ENCODE data around the gene FADS3.
A peak's percentile ranks its signal among the peaks of the same experiment; 100 is the strongest.

Gene FADS3

DNA sequence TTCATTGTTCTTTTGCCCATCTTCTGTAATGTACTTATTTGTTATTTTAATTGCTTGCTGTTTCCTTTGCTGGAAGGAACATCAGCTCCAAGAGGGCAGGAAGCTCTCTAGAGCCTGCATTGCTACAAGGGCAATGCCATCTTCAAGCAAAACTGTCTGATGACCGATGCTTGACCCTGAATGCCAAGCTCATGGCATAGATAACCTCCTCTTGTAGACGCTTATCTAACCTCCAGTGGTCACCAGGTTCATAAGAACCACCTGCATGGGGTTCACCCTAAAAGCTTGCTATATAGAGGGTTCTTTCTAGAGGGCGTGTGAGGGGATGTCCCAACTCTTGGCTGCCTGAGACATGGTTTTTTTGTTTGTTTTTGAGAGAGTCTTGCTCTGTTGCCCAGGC lies 16.5 kb downstream of the FADS3 start:
- H3K4me3 ChIP-seq (ENCODE audit: low read depth, low read length) = no peak overlapping the region
- no peak overlapping the region for H3K27ac ChIP-seq (ENCODE audit: low read depth, low read length)

GRCh38 chr11:61874377-61874809 lies 17.0 kb downstream of the FADS3 start:
- Histone ChIP-seq H3K9me3 (ENCODE audit: control insufficient read depth, insufficient read depth, low read length) (no peaks in the 10 kb centered on the region), H3K27me3 (ENCODE audit: control insufficient read depth, insufficient read depth, low read length) (peaks cover 8% of the 10 kb centered on the region), H3K9ac (ENCODE audit: low read depth, low read length) (no peak overlapping the region), H3K4me3 (ENCODE audit: low read depth, low read length) (no peak overlapping the region), H3K4me1 (ENCODE audit: control insufficient read depth, insufficient read depth, low read length) (peaks cover 4% of the 10 kb centered on the region), H3K36me3 (ENCODE audit: control insufficient read depth, insufficient read depth, low read length) (peaks cover 7% of the 10 kb centered on the region; the same call in 1 of the 2 replicates), H3K27ac (ENCODE audit: low read depth, low read length) (no peak overlapping the region)

More for the DNA sequence above, 16.5 kb downstream of the FADS3 start:
- Histone ChIP-seq H3K36me3 (ENCODE audit: control insufficient read depth, insufficient read depth, low read length) (peaks cover 7% of the 10 kb centered on the region; the same call in 1 of the 2 replicates), H3K4me1 (ENCODE audit: control insufficient read depth, insufficient read depth, low read length) (peaks cover 6% of the 10 kb centered on the region), H3K9me3 (ENCODE audit: control insufficient read depth, insufficient read depth, low read length) (no peaks in the 10 kb centered on the region), H3K27me3 (ENCODE audit: control insufficient read depth, insufficient read depth, low read length) (peaks cover 8% of the 10 kb centered on the region), H3K9ac (ENCODE audit: low read depth, low read length) (no peak overlapping the region)

DNA sequence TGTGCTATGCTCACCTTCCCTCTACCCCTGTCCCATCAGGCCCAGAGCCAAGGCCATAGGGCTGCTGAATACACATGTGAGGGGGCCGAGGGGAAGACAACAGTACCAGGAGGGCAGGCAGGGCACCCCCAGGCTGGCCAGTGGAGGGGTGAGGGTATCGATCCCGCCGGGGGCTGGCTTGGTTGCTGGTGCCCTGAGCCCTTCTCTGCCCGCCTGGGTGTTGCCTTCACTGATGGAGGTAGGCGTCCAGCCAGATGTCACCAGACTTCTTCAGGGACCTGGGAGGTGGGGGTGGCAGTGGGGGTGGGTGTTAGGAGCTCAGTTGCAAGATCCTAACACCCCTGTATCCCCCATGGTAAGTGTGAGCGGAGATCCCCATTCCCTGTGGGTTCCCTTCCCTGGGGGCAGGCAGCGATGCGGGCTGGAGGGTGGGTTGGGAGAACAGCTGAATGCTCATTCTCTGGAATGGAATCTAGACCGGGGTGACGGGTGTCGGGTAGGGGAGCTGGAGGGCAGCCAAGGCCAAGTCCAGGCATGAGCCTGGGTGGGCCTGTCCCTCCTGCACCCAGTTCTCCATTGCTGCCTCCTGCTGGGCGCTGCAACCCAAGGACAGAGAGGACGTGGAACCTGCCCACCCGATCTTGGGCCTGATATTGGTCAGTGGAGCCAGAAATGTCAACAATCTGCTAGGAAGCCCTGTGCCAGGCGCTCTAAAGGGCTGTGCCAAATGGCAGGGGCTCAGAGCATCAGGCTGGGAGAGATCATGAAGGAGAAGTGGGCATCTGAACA lies 17.6 kb downstream of the FADS3 start:
- Histone ChIP-seq H3K27me3 (ENCODE audit: control insufficient read depth, insufficient read depth, low read length) (peaks cover 8% of the 10 kb centered on the region), H3K9me3 (ENCODE audit: control insufficient read depth, insufficient read depth, low read length) (no peaks in the 10 kb centered on the region), H3K4me1 (ENCODE audit: control insufficient read depth, insufficient read depth, low read length) (peaks cover 4% of the 10 kb centered on the region), H3K36me3 (ENCODE audit: control insufficient read depth, insufficient read depth, low read length) (0 out of 2 replicates have a peak, but pooled peaks cover 3% of the 10 kb centered on the region), H3K27ac (ENCODE audit: low read depth, low read length) (no peak overlapping the region), H3K9ac (ENCODE audit: low read depth, low read length) (no peak overlapping the region), H3K4me3 (ENCODE audit: low read depth, low read length) (no peak overlapping the region)

DNA sequence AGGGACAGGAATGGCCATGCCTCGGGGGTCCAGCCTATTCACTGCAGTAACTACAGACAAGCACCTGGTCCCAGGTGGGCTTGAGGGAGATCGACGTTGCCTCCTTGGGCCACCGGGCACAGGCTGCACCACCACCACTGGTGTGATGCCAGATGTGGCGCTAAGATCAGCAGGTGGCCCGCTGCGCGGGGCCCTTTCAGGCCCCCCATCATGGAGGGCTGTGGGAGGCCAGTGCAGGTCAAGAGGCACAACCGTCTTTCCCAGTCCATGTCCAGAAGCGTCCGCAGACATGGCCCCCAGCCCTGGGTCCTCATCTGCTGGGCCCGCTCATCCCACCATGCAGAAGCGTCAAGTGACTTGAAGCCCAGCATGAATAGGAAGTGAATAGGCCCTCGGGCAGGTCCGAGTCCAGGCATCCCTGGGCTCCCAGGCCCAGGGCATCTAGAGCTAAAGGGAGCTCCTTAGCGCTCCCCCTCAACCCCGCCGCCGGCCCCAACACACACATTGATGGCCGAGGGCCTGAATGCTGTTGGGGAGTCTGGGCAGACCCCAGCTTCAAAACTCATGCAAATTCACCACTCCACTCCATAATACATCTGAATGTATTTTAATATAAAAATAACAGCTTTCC lies 18.3 kb downstream of the FADS3 start:
- Histone ChIP-seq H3K9ac (ENCODE audit: low read depth, low read length) (no peak overlapping the region), H3K27me3 (ENCODE audit: control insufficient read depth, insufficient read depth, low read length) (peaks cover 8% of the 10 kb centered on the region), H3K4me1 (ENCODE audit: control insufficient read depth, insufficient read depth, low read length) (peaks cover 4% of the 10 kb centered on the region), H3K9me3 (ENCODE audit: control insufficient read depth, insufficient read depth, low read length) (no peaks in the 10 kb centered on the region), H3K27ac (ENCODE audit: low read depth, low read length) (no peak overlapping the region), H3K36me3 (ENCODE audit: control insufficient read depth, insufficient read depth, low read length) (no peaks in the 10 kb centered on the region), H3K4me3 (ENCODE audit: low read depth, low read length) (no peak overlapping the region)

- peak overlapping the region; percentile 30; the same call in 1 of the 2 replicates for H3K4me3 ChIP-seq (ENCODE audit: low read depth, low read length)
- H3K4me1 ChIP-seq (ENCODE audit: control insufficient read depth, insufficient read depth, low read length) = peaks cover 4% of the 10 kb centered on the region
- H3K9ac ChIP-seq (ENCODE audit: low read depth, low read length) = no peak overlapping the region
- H3K9me3 ChIP-seq (ENCODE audit: control insufficient read depth, insufficient read depth, low read length) = no peaks in the 10 kb centered on the region
- peaks cover 5% of the 10 kb centered on the region for H3K36me3 ChIP-seq (ENCODE audit: control insufficient read depth, insufficient read depth, low read length)
- H3K27ac ChIP-seq (ENCODE audit: low read depth, low read length) = no peak overlapping the region
- peaks cover 8% of the 10 kb centered on the region for H3K27me3 ChIP-seq (ENCODE audit: control insufficient read depth, insufficient read depth, low read length)
Measured at GRCh38 chr11:61871158-61871597, 20.2 kb downstream of the FADS3 start.

GRCh38 chr11:61870541-61871031 lies 20.8 kb downstream of the FADS3 start:
- peaks cover 4% of the 10 kb centered on the region for H3K4me1 ChIP-seq (ENCODE audit: control insufficient read depth, insufficient read depth, low read length)
- peaks cover 11% of the 10 kb centered on the region for H3K36me3 ChIP-seq (ENCODE audit: control insufficient read depth, insufficient read depth, low read length)
- no peak overlapping the region for H3K27ac ChIP-seq (ENCODE audit: low read depth, low read length)
- H3K27me3 ChIP-seq (ENCODE audit: control insufficient read depth, insufficient read depth, low read length) = peaks cover 8% of the 10 kb centered on the region
- H3K9ac ChIP-seq (ENCODE audit: low read depth, low read length) = no peak overlapping the region
- H3K4me3 ChIP-seq (ENCODE audit: low read depth, low read length) = no peak overlapping the region
- H3K9me3 ChIP-seq (ENCODE audit: control insufficient read depth, insufficient read depth, low read length) = no peaks in the 10 kb centered on the region

GRCh38 chr11:61869708-61870451 lies 21.5 kb downstream of the FADS3 start:
- Histone ChIP-seq H3K36me3 (ENCODE audit: control insufficient read depth, insufficient read depth, low read length) (peaks cover 18% of the 10 kb centered on the region), H3K27me3 (ENCODE audit: control insufficient read depth, insufficient read depth, low read length) (peaks cover 8% of the 10 kb centered on the region), H3K4me1 (ENCODE audit: control insufficient read depth, insufficient read depth, low read length) (peaks cover 4% of the 10 kb centered on the region), H3K4me3 (ENCODE audit: low read depth, low read length) (no peak overlapping the region), H3K9ac (ENCODE audit: low read depth, low read length) (no peak overlapping the region), H3K9me3 (ENCODE audit: control insufficient read depth, insufficient read depth, low read length) (no peaks in the 10 kb centered on the region), H3K27ac (ENCODE audit: low read depth, low read length) (no peak overlapping the region)

DNA sequence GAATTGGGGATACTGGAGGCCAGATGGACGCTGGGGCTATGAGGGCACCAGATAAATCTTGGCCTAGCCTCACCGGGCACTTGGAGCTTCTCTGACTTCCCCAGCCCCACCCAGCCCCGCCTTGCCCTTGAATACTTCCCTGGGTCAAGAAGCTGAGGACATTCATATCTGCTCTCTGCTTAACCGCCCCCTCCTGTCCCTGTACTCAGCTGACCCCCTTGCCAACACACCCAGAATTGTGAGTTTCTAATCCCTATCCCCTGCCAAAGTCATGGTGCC lies 22.0 kb downstream of the FADS3 start:
- no peak overlapping the region for H3K27ac ChIP-seq (ENCODE audit: low read depth, low read length)
- H3K4me3 ChIP-seq (ENCODE audit: low read depth, low read length) = no peak overlapping the region
- peaks cover 8% of the 10 kb centered on the region for H3K27me3 ChIP-seq (ENCODE audit: control insufficient read depth, insufficient read depth, low read length)
- no peak overlapping the region for H3K9ac ChIP-seq (ENCODE audit: low read depth, low read length)
- peaks cover 4% of the 10 kb centered on the region; the same call in 1 of the 2 replicates for H3K4me1 ChIP-seq (ENCODE audit: control insufficient read depth, insufficient read depth, low read length)
- peaks cover 23% of the 10 kb centered on the region for H3K36me3 ChIP-seq (ENCODE audit: control insufficient read depth, insufficient read depth, low read length)
- H3K9me3 ChIP-seq (ENCODE audit: control insufficient read depth, insufficient read depth, low read length) = no peaks in the 10 kb centered on the region

DNA sequence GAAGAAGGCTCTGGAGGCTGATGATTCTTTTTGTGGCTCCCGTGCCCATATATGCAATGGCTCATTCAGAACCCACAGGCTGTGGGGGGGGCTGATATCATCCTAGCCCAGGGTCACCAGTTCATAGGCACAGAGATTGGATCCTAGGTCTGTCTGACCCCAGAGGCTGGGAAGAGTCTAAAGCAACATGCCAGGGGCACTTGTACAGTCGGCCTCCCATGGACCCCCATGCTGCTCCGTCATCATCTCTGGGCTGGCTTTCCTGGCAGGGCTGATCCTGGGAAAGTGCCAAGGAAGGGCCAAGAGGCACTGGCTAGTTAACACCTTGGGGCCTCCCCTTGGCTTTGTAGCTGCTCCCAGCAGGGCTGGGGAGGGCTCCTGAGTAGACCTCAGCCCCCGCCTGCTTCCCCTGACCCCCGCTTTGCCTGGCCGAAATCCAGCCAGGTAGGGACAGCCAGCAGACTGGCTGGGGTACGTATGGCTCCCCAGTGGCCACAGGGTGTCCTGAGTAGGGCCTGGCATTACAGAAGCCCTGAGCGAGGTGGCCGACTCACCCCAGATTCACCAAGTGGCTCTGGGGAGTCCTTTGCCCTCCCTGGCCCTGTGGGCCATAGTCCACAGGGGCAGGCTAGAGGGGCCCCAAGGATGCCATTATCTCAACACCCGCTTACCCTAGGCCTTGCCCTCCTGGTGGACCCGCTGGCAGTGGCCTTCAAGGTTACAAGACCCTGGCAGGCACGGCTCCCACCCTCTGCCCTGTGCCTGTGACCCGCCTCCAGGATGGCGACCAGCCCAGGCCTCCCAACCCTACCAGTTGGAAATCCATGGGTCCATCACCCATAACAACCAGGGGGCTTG lies 22.5 kb downstream of the FADS3 start:
- Histone ChIP-seq H3K9me3 (ENCODE audit: control insufficient read depth, insufficient read depth, low read length) (no peaks in the 10 kb centered on the region), H3K4me1 (ENCODE audit: control insufficient read depth, insufficient read depth, low read length) (peaks cover 4% of the 10 kb centered on the region; the same call in 1 of the 2 replicates), H3K36me3 (ENCODE audit: control insufficient read depth, insufficient read depth, low read length) (peaks cover 29% of the 10 kb centered on the region), H3K9ac (ENCODE audit: low read depth, low read length) (no peak overlapping the region), H3K27ac (ENCODE audit: low read depth, low read length) (no peak overlapping the region), H3K4me3 (ENCODE audit: low read depth, low read length) (no peak overlapping the region), H3K27me3 (ENCODE audit: control insufficient read depth, insufficient read depth, low read length) (peaks cover 8% of the 10 kb centered on the region)

DNA sequence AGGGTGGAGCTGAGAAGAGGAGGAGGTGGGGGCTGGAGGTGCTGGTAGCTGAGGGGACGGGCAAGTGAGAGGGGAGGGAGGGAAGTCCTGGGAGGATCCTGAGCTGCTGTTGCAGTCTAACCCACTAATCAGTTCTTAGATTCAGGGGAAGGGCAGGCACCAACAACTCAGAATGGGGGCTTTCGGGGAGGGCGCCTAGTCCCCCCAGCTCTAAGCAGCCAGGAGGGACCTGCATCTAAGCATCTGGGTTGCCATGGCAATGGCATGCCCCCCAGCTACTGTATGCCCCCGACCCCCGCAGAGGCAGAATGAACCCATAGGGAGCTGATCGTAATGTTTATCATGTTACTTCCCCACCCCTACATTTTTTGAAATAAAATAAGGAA lies 24.4 kb downstream of the FADS3 start:
- Histone ChIP-seq H3K9me3 (ENCODE audit: control insufficient read depth, insufficient read depth, low read length) (no peaks in the 10 kb centered on the region), H3K9ac (ENCODE audit: low read depth, low read length) (no peak overlapping the region), H3K4me1 (ENCODE audit: control insufficient read depth, insufficient read depth, low read length) (peaks cover 4% of the 10 kb centered on the region; the same call in 1 of the 2 replicates), H3K27ac (ENCODE audit: low read depth, low read length) (no peak overlapping the region), H3K27me3 (ENCODE audit: control insufficient read depth, insufficient read depth, low read length) (peaks cover 6% of the 10 kb centered on the region), H3K36me3 (ENCODE audit: control insufficient read depth, insufficient read depth, low read length) (peaks cover 44% of the 10 kb centered on the region), H3K4me3 (ENCODE audit: low read depth, low read length) (no peak overlapping the region)
